Iris pigment epithelial cell (primary cell): ENCODE data around the gene ZMYND19.
"Not testable (repeated sequence)": the region's sequence is repeated elsewhere in the genome, so short reads cannot be mapped to it uniquely, and the experiment has no call there.

Experiments
- DNase-seq: peaks from one replicate; pipeline ENCODE4 v3.0.0-alpha.2; 2011; ENCODE audit warnings: low read depth

Gene ZMYND19

DNA sequence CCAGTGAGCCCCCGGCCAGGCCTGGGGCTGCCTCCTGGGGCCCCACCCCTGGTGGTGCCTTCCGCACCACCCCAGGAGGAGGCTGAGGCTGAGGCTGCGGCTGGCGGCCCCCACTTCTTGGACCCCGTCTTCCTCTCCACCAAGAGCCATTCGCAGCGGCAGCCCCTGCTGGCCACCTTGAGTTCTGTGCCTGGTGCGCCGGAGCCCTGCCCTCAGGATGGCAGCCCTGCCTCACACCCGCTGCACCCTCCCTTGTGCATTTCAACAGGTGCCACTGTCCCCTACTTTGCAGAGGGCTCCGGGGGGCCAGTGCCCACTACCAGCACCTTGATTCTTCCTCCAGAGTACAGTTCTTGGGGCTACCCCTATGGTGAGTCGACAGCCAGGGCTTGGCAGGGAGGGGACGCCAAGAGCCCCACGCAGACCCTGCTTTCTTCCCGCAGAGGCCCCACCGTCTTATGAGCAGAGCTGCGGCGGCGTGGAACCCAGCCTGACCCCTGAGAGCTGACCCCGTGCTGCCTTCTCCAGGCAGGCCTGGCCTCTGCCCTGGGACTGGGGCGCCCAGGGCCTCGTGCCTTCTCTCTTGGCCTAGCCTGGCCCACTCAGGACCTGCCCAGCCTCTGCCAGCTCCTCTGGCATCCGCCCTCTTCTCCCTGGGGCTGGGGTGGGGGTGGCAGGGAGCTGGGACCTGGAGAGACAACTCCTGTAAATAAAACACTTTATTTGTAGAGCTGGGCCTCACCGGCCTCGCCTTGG is 24.5 kb upstream of the ZMYND19 start:
- no peak for DNase-seq

DNA sequence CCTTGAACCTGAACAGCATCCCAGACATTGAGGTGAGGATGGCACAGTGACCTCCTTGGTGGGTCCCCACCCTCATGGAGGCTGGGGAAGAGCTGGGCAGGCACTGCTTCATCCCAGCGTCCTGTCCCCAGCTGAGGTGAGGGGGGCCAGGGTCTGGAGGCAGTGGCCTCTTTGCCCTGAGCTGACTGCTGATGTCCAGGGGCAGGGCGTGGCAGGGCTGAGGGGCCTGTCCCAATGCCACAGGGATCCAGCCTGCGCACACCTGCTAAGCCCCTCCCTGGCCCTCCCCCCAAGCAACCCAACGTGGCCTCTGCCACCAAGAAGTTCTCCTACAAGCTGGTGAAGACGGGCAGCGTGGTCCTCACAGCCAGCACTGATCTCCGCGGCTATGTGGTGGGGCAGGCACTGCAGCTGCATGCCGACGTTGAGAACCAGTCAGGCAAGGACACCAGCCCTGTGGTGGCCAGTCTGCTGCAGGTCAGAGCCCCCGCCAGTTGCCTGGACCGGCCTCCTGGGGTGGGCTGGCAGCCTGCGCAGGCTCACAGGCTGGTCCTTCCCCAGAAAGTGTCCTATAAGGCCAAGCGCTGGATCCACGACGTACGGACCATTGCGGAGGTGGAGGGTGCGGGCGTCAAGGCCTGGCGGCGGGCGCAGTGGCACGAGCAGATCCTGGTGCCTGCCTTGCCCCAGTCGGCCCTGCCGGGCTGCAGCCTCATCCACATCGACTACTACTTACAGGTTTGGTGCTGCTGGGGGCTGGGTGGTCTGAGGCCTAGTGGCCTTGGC is 23.6 kb upstream of the ZMYND19 start:
- DNase-seq, result no peak

DNA sequence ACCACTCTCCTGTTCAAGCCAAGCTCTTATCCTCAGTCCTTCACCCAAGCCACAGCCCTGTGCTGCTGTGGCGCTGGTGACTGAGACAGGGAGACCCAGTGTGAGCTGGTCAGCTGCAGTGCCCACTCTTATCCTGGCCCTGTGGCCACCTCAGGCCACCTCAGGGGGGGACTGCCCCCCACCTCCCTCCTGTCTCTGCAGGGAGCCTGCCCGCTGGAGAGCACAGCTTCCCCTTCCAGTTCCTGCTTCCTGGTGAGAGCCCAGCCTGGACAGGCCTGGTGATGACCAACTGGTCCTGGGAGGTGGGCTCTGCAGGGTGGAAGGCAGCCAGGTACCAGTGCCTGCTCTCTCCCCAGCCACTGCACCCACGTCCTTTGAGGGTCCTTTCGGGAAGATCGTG is 22.9 kb upstream of the ZMYND19 start:
- no peak for DNase-seq

DNA sequence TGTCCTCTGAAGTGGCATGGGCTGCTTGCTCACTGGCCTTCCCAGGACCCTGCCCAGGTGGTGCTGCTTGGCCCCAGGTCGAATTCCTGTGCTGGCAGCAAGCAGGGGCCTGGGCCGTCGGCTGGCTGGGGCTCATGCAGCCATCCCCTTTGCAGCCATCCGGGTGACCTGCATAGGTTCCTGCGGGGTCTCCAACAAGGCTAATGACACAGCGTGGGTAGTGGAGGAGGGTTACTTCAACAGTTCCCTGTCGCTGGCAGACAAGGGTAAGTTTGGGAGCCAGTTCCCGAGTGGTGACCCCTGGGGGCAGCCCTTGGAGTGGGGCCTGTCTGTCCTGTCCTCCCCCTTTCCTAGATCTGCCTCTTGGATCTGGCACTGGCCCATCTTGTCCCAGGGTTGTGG is 22.4 kb upstream of the ZMYND19 start:
- no peak for DNase-seq

DNA sequence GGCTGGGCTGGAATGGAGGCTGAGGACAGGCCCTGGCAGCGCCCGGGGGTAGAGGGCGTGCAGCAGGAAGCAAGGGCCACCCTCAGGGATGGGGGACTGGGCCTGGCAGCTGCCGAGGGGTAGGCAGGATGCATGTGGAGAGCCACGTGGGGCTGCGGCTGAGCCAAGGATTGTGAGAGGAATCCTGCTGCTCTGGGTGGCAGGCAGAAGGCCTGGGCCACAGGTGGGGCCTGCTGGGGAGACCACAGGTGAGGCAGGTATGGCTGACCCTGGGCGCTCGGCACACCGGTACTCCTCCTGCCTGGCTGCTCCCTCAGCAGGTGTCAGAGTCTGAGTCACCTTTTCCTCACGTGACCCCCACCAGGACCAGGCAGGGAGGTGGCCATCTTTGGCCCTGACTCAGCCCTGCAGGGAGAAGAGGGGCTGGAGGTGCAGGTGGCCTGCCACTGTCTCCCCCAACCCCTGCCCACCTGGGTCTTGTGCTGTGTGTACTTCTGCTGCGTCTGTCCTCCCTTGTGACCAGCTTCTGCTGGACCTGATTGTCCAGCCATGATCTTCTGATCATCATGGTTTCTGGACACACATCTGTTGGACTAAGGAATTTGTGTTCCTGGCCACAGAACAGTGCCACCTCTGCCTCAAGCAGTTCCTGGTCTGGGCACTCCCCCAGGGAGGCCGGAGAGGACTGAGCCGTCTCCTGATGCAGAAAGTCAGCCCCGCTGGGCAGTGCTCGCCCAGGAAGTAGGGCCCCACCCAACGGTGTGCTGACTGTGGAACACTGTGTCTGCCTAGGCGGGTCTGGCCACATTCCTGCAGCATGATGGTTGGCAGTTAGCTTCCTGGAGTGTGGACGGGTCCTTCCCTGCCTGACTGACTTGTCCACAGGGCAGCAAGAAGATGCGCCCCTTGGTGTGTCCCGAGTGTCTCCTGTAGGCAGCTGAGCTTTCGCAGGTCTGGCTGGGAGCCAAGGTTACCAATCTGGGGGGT is 21.6 kb upstream of the ZMYND19 start:
- DNase-seq, result peak; percentile 82

DNA sequence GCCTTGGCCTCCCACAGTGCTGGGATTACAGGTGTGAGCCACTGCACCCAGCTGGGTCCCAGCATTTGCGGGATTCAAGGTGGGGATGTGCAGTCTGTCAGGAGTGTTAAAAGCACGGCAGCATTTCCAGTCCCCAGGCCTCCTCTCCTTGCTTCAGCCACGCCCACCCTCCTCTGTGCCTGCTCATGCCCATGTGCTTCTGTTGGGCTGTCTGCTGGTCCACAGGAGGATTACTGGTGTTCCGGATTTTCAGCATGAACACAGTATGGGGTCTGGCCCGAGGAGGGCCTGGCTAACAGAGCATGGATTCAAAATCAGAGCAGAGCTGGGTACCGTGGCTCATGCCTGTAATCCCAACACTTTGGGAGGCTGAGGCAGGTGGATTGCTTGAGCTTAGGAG is 20.6 kb upstream of the ZMYND19 start:
- DNase-seq, result no peak

DNA sequence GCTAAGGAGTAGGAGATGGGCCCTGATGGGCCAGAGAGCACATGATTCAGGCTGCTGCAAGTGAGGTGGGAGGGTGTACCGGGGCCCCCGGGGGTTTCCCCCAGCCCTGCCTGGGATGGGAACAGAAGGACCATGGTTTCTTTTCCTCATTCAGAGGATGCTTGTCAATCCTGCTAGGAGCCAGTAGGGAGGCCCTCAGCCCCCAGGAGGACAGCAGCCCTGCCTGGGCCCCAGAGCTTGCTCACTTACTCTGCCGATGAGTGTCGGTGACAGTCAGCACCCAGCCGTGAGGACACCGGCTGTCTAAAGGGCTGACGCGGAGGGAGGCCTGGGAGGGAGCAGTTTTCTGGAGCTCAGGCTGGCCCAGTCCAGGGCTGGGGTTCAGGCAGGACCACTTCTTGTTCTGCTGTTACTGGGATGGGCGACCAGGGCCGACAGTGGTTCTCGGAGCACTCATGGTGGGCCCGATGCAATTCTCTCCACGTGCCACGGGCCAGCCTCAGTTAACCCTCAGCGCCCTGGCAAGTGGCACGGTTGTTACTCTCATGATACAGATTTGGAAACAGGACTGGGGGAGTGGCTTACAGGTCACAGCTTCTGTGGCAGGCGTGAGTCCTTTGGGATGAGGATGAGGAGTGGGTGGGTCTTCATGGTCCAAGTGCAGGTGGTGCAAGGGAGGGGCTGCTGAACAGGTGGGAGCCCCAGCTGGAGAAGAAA is 17.0 kb upstream of the ZMYND19 start:
- no peak for DNase-seq

DNA sequence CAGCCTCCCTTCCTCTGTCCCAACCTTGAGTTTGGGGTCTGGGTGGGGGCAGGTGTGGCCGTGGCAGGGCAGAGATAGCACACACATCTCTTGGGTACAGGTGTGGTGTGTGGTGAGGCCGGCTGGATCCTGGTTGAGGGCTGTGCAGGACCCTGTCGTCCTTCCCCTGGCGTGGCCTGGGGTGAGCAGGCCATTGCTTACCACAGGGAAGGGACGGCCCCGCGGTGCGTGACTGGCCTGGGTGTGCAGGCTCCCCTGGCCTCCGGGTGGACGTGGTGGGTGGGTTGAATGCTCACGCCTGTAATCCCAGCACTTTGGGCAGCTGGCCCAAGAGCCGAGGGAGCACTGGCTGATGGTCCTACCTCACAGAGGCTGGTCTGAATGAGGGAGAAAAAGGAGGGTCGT is 16.4 kb upstream of the ZMYND19 start:
- DNase-seq, result no peak

DNA sequence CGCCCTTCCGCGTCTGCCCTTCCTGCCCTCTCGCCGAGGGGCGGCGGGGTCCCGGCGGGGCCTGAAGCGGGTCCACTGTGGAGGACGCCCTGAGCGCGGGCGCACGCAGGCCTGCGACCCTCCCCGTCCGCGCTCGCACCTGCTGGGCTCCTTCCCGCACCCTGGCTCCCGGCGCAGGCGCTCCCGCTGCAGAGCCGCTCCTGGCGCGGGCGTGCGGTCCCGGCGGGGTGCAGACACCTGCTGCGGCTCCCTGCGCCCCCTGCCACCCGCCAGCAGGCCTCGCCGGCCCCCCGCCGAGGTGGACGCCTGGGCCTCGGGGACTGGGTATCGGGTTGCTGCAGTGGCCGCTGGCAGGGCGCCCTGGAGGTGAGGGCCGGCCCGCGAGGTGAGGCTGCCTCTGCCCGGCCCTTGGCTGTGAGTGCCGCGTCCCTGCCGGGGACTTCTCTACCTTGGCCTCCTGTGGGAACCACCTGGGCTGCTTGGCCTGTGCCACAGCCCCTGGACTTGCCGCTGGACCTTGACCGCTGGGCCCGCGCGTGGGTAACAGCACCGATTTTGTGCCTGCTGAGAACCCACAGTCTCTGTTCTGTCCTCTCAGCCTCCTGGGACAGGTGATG is 15.8 kb upstream of the ZMYND19 start:
- DNase-seq, result no peak

DNA sequence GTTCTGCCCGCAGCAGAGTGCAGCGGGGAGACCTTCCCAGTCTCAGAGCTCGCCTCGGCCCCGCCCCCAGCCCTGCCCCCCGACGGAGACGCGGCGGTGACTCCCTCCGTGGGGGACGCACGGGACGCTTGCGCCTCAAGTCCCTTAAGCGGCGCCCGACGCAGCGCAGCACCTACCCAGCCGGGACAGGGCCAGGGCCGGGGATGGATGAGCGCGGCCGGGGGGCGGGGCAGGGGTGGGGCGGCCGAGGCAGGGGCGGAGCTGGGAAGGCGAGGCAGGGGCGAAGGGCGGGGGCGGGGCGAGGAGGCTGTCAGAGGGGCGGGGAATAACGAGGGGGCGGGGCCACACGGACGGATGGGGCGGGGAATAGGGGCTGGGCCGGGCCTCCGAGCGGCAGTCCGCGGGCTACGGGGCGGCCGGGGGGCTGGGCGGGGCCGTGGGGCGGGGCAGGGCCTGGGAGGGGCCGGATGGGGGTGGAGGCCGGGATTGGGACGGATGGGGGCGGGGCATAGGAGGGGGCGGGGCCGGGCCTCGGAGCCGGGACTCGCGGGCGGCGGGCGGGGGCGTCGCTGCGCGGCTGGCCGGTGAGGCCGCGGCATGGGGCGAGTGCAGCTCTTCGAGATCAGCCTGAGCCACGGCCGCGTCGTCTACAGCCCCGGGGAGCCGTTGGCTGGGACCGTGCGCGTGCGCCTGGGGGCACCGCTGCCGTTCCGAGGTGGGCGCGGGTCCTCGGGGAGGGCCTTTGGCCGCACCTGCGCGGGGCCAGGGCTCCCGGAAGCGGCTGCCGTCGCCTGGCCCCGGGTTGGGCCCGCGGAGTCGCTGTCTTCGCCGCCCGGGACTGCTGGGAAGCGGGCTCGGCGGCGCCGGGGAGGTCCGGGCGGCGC is 15.1 kb upstream of the ZMYND19 start, which contains the start of gene ARRDC1:
TSS of gene ARRDC1 (plus strand) at position 566 of the 884 bp plus-strand sequence. CDS start at position 598, 32 bp downstream.
- DNase-seq, result peak; percentile 84

DNA sequence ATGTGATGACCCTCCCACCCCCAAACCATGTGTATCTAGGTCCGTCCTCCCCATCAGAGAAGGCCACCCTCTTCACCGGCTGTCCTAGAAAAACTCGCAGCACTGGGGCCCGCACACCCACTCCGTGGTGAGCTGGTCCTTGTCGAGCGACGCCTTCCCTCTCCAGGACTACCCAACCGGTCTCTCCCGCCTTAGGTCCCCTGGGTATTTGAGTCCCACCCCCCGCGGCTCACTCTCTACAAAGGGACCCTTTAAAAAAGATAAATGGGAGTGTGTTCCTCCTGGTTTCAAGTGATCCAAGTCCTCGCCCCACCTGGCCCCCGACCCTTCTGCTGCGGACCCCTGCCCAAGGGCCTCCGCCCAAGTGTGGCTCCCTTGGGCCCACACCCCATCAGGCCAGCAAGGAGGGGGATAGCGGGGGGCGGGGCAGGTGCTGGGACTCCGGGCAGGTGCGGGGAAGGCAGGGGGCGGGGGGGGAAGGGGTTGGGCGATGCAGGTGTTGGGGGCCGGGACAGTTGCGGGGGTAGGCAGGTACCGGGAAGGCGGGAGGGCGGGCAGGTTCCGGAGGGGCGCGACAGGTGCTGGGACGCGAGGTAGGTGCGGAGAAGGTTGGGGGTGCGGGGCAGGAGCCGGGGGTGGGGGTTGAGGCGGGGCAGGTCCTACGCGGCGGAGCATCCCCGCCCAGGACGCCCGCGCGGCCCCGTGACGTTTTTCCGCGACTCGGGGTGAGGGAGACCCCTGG is 14.2 kb upstream of the ZMYND19 start:
- no peak for DNase-seq

DNA sequence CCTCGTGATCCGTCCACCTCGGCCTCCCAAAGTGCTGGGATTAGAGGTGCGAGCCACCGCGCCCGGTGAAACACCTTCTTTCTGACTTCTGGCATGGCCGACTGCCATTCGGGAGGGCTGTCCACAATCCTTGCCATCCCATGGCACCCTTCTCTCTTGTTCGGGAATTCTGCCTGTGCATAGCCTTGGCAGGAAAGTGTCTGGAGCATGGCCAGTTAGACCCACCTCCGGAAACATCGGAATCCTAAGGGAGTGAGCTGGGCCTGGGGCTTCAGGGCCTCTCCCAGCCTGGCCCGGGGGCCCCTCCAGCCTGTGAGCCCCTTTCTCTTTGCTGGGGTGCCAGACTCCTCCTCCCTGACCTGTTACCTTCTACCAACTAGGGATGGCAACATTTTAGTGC is 13.6 kb upstream of the ZMYND19 start:
- no peak for DNase-seq

DNA sequence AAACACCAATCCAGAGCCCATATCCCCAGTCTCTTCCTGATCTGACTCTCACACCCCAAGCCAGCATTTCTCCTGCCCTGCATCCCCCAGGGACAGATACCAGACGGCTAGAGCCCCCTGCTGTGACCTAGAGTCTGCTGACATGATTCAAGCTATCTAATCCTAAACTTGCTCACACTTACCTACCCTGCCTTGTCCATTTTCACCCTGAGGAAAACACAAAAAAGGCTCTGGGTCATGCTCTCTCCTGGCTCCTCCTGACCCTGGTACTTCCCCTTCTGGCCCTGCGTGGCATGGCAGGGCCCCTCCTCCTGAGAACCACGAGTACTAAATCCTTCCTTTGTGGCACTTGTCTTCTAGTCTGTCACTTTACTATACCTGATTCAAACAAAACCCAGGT is 12.3 kb upstream of the ZMYND19 start:
- DNase-seq, result no peak

DNA sequence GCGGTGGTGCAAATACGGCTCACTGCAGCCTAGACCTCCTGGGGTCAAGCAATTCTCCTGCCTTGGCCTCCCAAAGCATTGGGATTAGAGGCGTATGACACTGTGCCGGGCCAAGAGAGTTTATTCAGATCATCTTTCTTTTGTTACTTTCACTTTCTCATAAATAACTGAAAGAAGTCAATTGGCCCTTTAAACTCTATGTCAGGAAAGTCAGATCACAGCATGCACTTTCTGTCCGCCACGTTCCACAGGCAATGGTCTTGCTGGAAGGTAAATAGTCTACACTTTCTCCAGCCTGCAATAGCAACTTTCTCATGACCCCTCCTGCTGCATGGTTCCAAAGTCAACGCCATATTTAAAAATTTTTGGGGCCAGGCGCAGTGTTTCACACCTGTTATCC is 8.6 kb upstream of the ZMYND19 start:
- DNase-seq, result no peak

DNA sequence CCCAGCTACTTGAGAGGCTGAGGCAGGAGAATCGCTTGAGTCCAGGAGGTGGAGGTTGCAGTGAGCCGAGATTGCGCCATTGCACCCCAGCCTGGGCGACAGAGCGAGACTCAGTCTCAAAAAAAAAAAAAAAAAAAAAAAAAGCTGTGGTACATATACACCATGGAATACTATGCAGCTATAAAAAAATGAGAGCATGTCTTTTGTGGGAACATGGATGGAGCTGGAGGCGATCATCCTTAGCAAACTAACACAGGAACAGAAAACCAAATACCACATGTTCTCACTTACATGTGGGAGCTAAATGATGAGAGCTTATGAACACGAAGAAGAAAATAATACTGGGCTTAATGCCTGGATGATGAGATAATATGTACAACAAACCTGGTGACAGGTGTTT is 6.3 kb upstream of the ZMYND19 start:
- not testable (repeated sequence) for DNase-seq

DNA sequence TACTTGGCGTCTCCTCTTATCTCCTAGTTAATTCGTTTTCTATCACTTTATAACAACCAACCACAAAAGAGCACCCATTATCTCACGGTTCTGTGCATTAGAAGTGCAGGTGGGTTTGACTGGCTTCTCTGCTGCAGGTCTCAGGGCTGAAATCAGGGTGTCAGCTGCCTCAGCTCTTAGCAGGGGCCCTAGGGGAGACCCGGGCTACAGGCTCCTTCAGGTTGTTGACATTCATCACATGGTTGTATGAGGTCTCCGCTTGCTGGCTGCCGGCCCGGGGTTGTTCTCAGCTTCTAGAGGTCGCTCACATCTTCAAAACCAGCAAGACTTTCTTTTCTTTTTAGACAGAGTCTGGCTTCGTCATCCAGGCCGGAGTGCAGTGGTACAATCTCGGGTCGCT is 2.9 kb upstream of the ZMYND19 start:
- no peak for DNase-seq

DNA sequence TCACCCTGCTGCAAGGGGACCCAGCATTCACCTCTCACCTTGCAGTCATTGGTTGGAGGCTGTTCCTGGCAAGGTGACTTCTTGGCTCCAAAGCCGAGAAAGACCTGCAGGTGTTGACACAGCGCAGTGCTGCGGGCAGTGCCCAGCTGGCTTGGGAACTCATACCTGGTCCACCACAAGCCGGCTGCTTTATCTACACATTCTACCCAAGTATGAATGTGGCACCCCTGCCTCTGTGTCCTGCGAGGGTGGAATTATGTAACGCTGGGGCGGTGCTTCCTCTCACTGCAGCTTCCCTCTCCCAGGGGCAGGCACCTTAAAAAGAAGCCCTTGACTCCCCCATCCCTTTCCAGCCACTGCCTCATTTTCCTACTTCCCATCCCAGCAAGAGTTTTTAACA is 2.5 kb upstream of the ZMYND19 start:
- DNase-seq, result no peak

DNA sequence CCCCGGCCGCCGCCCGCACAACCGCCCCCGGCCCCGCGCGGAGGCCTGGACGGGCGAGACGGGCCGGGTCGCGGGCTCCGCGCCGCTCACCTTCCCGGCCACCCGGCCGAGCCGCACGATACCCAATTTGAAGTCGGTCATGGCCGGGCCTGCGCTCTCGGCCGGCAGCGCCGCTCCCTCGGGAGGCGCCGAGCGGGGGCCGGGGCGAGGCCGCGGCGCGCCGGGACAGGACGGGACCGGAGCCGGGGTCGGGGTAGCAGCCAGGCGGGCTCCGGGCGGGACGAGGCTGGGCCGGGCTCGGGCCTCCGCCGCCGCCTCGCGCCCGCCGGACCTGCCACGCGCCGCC is 216 bp downstream of the ZMYND19 start:
- DNase-seq, result no peak

DNA sequence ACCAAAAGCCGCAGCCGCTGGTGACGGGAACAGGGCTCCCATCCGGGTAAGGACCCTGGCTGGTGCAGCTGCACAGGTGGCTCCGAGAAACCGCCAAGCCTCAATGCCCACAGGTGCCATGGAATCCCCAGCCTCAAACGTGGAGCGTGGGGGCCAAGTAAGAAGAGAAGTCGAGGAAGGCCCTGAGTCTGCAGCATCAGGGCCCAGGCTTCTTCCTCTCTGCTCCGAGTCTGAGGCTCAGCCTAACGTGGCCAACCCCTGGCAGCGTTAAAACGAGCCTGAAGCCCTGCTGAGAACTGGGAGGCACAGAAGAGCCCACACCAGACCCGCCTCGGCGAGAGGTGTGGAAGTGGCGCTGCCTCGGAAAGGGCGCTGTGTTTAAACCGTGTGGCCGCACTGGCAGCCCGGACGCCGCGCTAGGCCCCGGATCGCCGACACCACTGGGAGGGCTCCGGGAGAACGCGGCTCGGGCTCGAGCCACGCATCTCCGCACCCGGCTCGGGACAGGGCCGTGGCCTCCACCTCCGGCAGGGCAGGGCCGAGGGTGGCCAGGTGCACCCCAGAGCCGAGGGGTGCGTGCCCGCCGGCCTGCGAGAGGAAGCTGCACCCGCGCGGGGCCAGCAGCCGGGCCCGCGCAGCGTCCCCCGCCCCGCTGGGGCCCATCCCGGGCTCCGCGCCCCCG is 730 bp downstream of the ZMYND19 start:
- DNase-seq, result peak; percentile 42
